B cell (primary cell): ENCODE data around the gene TIAL1. TPM values are rescaled to one million over a fixed set of nuclear protein-coding genes. Genes with fewer than 3 reads are reported as not detected.

Source experiments
- ATAC-seq: fragments of 200-7000 bp; cut with Tn5 transposase; one replicate; pipeline ENCODE4 v1.10.0; 2021; ENCODE audit warnings: low read depth, mild to moderate bottlenecking, moderate number of reproducible peaks, moderate library complexity
- CTCF ChIA-PET: fragments of 350-600 bp; sonication (Branson Sonifier 250); formaldehyde crosslinking; loops from one replicate; lab custom pipeline; 2021; ENCODE audit warnings: antibody characterized with exemption, inconsistent platforms; lab: Charles Lee
- POLR2A ChIA-PET: fragments of 350-600 bp; sonication (Branson Sonifier 250); formaldehyde crosslinking; loops from one replicate; lab custom pipeline; 2021; ENCODE audit warnings: antibody characterized with exemption; lab: Charles Lee
- DNase-seq: peaks from one replicate; pipeline ENCODE4 v3.0.0; 2013
- H2AFZ ChIP-seq: 2 replicates; pipeline ENCODE4 v1.6.1; 2012; ENCODE audit warnings: mild to moderate bottlenecking, low read depth, low read length; ENCODE audit not compliant: insufficient read depth, poor library complexity, severe bottlenecking
- H3K27ac ChIP-seq, 2 donors: 1 replicate in 1 of 2; 2 replicates in 1 of 2; pipeline ENCODE4 v1.5.1; 2012 to 2013; ENCODE audit warnings: low read length in 2 of 2, mild to moderate bottlenecking in 2 of 2, moderate library complexity in 1 of 2
- H3K27me3 ChIP-seq, 4 experiments: fragments of 200-600 bp in 1 of 4; sonication (generic) in 1 of 4; replicated peaks in 1 of 4; 1 replicate in 2 of 4; 2 replicates in 2 of 4; pipeline versions ENCODE4 v1.6.1 to v1.7.0; 2013 to 2016; ENCODE audit warnings: low read length in 3 of 4, mild to moderate bottlenecking in 2 of 4, mixed read lengths in 1 of 4, moderate library complexity in 1 of 4; ENCODE audit not compliant: insufficient read depth in 4 of 4, control insufficient read depth in 3 of 4; ENCODE audit errors: control extremely low read depth in 1 of 4
- H3K36me3 ChIP-seq, 2 experiments: replicated peaks in 1 of 2; 1 replicate in 1 of 2; 2 replicates in 1 of 2; pipeline versions ENCODE4 v1.6.1 to v1.7.1; 2013; ENCODE audit warnings: low read length in 1 of 2; ENCODE audit not compliant: insufficient read depth in 2 of 2, control insufficient read depth in 1 of 2; ENCODE audit errors: control extremely low read depth in 1 of 2, extremely low read depth in 1 of 2
- H3K4me1 ChIP-seq, 2 donors: fragments of 200-600 bp in 1 of 2; sonication (generic) in 1 of 2; 1 replicate in 1 of 2; 2 replicates in 1 of 2; pipeline versions ENCODE4 v1.5.1 to v1.6.1; 2013 to 2017; ENCODE audit warnings: low read length in 2 of 2; ENCODE audit not compliant: control insufficient read depth in 2 of 2, insufficient read depth in 2 of 2
- H3K4me2 ChIP-seq: replicated peaks from 2 replicates; pipeline ENCODE3; 2012; ENCODE audit warnings: mild to moderate bottlenecking, low read depth, low read length; ENCODE audit not compliant: poor library complexity, severe bottlenecking
- H3K4me3 ChIP-seq, 5 experiments: fragments of 200-600 bp in 1 of 5; sonication (generic) in 1 of 5; 1 replicate in 3 of 5; 2 replicates in 2 of 5; pipeline versions ENCODE4 v1.5.1 to v1.7.0; 2011 to 2016; ENCODE audit warnings: low read length in 4 of 5, mild to moderate bottlenecking in 4 of 5, low read depth in 2 of 5, control low read depth in 1 of 5, moderate library complexity in 1 of 5; ENCODE audit not compliant: insufficient read depth in 1 of 5; ENCODE audit errors: control extremely low read depth in 1 of 5, extremely low read depth in 1 of 5
- H3K79me2 ChIP-seq: fragments of 200-600 bp; sonication (generic); one replicate; pipeline ENCODE4 v1.6.0; 2016; ENCODE audit warnings: low read length; ENCODE audit not compliant: control insufficient read depth, insufficient read depth
- H3K9ac ChIP-seq: fragments of 200-600 bp; sonication (generic); 2 replicates; pipeline ENCODE4 v1.6.1; 2017; ENCODE audit warnings: mild to moderate bottlenecking, low read length, moderate library complexity
- H3K9me3 ChIP-seq, 3 donors: one replicate each; pipeline versions ENCODE4 v1.6.1 to v1.7.1; 2013; ENCODE audit warnings: low read length in 2 of 3; ENCODE audit not compliant: control insufficient read depth in 2 of 3, insufficient read depth in 1 of 3; ENCODE audit errors: control extremely low read depth in 1 of 3
- H4K20me1 ChIP-seq: 2 replicates; pipeline ENCODE4 v1.6.0; 2012; ENCODE audit warnings: mild to moderate bottlenecking, low read length; ENCODE audit not compliant: insufficient read depth, control insufficient read depth, poor library complexity, severe bottlenecking
- H3K27ac Mint-ChIP-seq: one replicate; pipeline ENCODE4 v1.8.0; 2021; ENCODE audit warnings: mixed read lengths
- H3K27me3 Mint-ChIP-seq: one replicate; pipeline ENCODE4 v1.8.0; 2021; ENCODE audit warnings: mixed read lengths
- H3K4me1 Mint-ChIP-seq: one replicate; pipeline ENCODE4 v1.8.0; 2021; ENCODE audit warnings: mixed read lengths
- H3K4me3 Mint-ChIP-seq: one replicate; pipeline ENCODE4 v1.8.0; 2021; ENCODE audit warnings: mixed read lengths
- H3K9me3 Mint-ChIP-seq: one replicate; pipeline ENCODE4 v1.8.0; 2022; ENCODE audit warnings: mixed read lengths; ENCODE audit not compliant: insufficient read depth
- EZH2 ChIP-seq: IDR thresholded peaks from 2 replicates; pipeline ENCODE4 v1.6.1; 2012; ENCODE audit warnings: borderline replicate concordance, low read depth, mild to moderate bottlenecking, moderate library complexity, low read length; ENCODE audit not compliant: insufficient read depth, poor library complexity, severe bottlenecking
- WGBS: methylation state at CpG from one replicate; pipeline ENCODE4 v1.1.5; 2013; ENCODE audit warnings: missing lambda C conversion rate; ENCODE audit not compliant: insufficient coverage; 5-methylcytosine and 5-hydroxymethylcytosine counted together
- intact Hi-C: fragments of 100-400 bp; cut with micrococcal nuclease; formaldehyde crosslinking; loops from one replicate; pipeline ENCODE4 v1.10.0; 2022
- polyA plus RNA-seq: library from polyadenylated mRNA; depleted of rRNA; stranded (reverse); fragments of >200 nt; gene quantifications from 2 replicates; pipeline ENCODE4 v1.2.3, GENCODE V29; 2012
- total RNA-seq, 2 donors: library from RNA; stranded (reverse); fragments of 120-200 nt in 1 of 2; gene quantifications; 1 replicate in 1 of 2; 2 replicates in 1 of 2; pipeline versions ENCODE4 v1.2.3 to v1.2.4, GENCODE V29; 2013 to 2022
- TF ChIP-seq, protein P1 (sequence below): fragments of 200-600 bp; IDR thresholded peaks from one replicate; pipeline ENCODE4 v1.8.0; 2022; ENCODE audit warnings: antibody characterized with exemption, mild to moderate bottlenecking

Gene TIAL1
- total and polyA plus RNA-seq, 2 donors (not counting 1 experiment from before 2014, with no cell fraction given) = 98.5 to 159 TPM

DNA sequence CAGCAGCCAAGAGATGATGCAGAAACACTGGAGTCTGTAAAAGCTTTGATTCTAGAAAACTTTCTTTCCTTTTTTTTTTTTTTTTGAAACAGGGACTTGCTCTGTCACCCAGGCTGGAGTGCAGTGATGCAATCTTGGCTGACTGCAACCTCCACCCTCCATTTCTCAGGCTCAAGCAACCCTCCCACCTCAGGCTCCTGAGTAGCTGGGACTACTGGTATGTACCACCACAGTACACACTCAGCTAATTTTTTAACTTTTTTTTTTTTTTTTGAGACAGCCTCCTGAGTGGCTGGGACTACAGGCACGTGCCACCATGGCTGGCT lies 37.4 kb upstream of the TIAL1 start:
- CTCF ChIA-PET = no interaction called here
- H3K27me3 Mint-ChIP-seq = no peaks in the 10 kb centered on the region
- POLR2A ChIA-PET = no interaction called here
- H3K9me3 ChIP-seq = no peaks in the 10 kb centered on the region
- WGBS = 60% methylated on average over 1 of the region's 1 CpG
- no peak overlapping the region for H3K4me2 ChIP-seq
- H3K4me1 Mint-ChIP-seq = no peaks in the 10 kb centered on the region
- DNase-seq (no peak), ATAC-seq (no peak)
- no peak overlapping the region for H2AFZ ChIP-seq
- H3K27ac ChIP-seq = no peak overlapping the region
- no peak for TF ChIP-seq EZH2
- TF ChIP-seq, protein P1, sequence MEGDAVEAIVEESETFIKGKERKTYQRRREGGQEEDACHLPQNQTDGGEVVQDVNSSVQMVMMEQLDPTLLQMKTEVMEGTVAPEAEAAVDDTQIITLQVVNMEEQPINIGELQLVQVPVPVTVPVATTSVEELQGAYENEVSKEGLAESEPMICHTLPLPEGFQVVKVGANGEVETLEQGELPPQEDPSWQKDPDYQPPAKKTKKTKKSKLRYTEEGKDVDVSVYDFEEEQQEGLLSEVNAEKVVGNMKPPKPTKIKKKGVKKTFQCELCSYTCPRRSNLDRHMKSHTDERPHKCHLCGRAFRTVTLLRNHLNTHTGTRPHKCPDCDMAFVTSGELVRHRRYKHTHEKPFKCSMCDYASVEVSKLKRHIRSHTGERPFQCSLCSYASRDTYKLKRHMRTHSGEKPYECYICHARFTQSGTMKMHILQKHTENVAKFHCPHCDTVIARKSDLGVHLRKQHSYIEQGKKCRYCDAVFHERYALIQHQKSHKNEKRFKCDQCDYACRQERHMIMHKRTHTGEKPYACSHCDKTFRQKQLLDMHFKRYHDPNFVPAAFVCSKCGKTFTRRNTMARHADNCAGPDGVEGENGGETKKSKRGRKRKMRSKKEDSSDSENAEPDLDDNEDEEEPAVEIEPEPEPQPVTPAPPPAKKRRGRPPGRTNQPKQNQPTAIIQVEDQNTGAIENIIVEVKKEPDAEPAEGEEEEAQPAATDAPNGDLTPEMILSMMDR = no peak
- intact Hi-C loops = no loop called here
- no peaks in the 10 kb centered on the region for H3K4me1 ChIP-seq
- H3K9me3 Mint-ChIP-seq = no peaks in the 10 kb centered on the region
- no peak overlapping the region for H3K9ac ChIP-seq
- no peaks in the 10 kb centered on the region for H3K27me3 ChIP-seq
- no peaks in the 10 kb centered on the region for H3K79me2 ChIP-seq
- no peaks in the 10 kb centered on the region for H3K36me3 ChIP-seq
- no peak overlapping the region for H3K4me3 Mint-ChIP-seq
- H3K27ac Mint-ChIP-seq = no peak overlapping the region
- H3K4me3 ChIP-seq = no peak overlapping the region
- H4K20me1 ChIP-seq = no peaks in the 10 kb centered on the region

DNA sequence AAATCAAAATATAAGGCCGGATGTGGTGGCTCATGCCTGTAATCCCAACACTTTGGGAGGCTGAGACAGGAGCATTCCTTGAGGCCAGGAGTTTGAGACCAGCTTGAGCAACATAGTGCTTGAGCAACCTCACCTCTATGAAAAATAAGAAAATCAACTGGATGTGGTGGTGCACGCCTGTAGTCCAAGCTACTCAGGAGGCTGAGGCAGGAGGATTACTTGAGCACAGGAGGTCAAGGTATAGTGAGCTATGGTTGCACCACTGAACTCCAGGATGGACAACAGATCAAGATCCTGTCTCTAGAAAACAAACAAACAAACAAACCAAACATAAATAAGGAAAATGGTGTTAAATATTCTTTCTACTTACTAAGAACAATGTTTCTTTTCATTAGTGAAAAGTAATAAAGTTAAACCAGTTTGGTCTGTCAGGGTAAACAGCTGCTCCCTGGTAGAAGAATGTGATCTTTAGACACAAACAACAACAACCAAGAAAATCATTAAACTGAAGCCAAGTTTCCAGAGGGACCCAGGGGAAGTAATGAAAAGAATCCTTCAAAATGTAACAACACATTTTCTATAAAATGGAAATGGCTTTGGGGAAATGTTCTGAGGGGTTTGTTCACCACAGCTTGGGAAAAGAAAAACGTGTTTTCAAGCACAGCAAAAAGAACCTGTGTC lies 36.9 kb upstream of the TIAL1 start:
- ChIA-PET CTCF (no interaction called here), POLR2A (no interaction called here)
- Histone ChIP-seq H3K4me3 (no peak overlapping the region), H3K36me3 (no peaks in the 10 kb centered on the region), H3K79me2 (no peaks in the 10 kb centered on the region), H3K4me2 (no peak overlapping the region), H4K20me1 (no peaks in the 10 kb centered on the region), H2AFZ (no peak overlapping the region), H3K27me3 (no peaks in the 10 kb centered on the region), H3K9ac (no peak overlapping the region), H3K9me3 (no peaks in the 10 kb centered on the region), H3K27ac (no peak overlapping the region), H3K4me1 (no peaks in the 10 kb centered on the region)
- Mint-ChIP-seq H3K27ac (no peak overlapping the region), H3K27me3 (no peaks in the 10 kb centered on the region), H3K4me3 (no peak overlapping the region), H3K4me1 (no peaks in the 10 kb centered on the region), H3K9me3 (no peaks in the 10 kb centered on the region)
- ATAC-seq (no peak), DNase-seq (no peak)
- WGBS = 71% methylated on average over 1 of the region's 3 CpGs
- TF ChIP-seq EZH2 = no peak
- TF ChIP-seq, protein P1 = no peak
- intact Hi-C loops = no loop called here
